BLaER1 treated with 17β-estradiol and CSF1 and Interleukin-3, amounts not matched to agents 10 nM and 100 nM (cell line): ENCODE results near the gene XYLT2.

Experiments used
- H3K27ac ChIP-seq, 11 experiments: shearing (Covaris generic); formaldehyde crosslinking; 2 replicates each; pipeline ENCODE4 v1.8.1; 2022
- H3K27me3 ChIP-seq, 11 experiments: shearing (Covaris generic); formaldehyde crosslinking; 2 replicates each; pipeline ENCODE4 v1.8.1; 2022
- H3K36me3 ChIP-seq, 11 experiments: shearing (Covaris generic); formaldehyde crosslinking; 2 replicates each; pipeline ENCODE4 v1.8.1; 2022
- H3K4me1 ChIP-seq, 10 experiments: shearing (Covaris generic); formaldehyde crosslinking; 2 replicates each; pipeline ENCODE4 v1.8.1; 2022
- H3K4me2 ChIP-seq, 11 experiments: shearing (Covaris generic); formaldehyde crosslinking; 2 replicates each; pipeline ENCODE4 v1.8.1; 2022
- H3K4me3 ChIP-seq, 10 experiments: shearing (Covaris generic); formaldehyde crosslinking; 2 replicates each; pipeline ENCODE4 v1.8.1; 2022
- H3K9ac ChIP-seq, 11 experiments: shearing (Covaris generic); formaldehyde crosslinking; 2 replicates each; pipeline ENCODE4 v1.8.1; 2022
- H3K9me3 ChIP-seq, 11 experiments: shearing (Covaris generic); formaldehyde crosslinking; replicated peaks in 1 of 11; 2 replicates each; pipeline ENCODE4 v1.8.1; 2022
- H4K20me1 ChIP-seq, 11 experiments: shearing (Covaris generic); formaldehyde crosslinking; 2 replicates each; pipeline ENCODE4 v1.8.1; 2022
- Cebpa-rat ChIP-seq, 11 experiments: shearing (Covaris generic); IDR thresholded peaks; 2 replicates each; pipeline ENCODE4 v1.8.1; 2022

Gene XYLT2

DNA sequence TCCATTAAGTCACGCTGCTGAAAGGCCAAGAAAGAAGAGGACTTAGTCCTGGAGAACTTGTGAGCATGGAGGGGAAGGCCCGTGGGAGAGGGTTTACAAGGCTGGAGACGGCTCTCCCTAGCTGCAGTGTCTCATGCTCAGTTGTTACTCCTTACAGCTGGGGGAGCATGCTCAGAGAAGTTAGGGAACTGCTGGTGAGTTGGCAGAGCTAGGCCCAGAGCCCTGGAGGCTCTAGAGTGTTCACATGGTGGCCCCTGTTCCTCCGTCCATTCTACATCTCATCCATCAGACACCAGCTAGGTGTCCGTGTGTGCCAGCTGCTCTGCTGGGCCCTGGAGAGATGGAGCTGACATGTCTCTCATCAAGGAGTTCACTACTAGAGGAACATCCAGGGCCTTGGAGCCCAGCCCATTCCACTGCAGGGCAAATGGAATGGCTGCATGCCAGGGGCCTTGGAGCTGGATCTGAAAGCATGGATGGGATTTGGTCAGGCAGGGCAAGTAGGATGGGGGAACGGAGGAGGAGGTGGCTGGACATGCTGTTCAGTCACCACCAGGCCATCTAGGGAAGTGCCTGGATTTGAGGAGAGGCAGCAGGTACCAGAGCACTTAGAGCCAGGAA lies 6.3 kb downstream of the XYLT2 start:
- Histone ChIP-seq H3K27ac (no peak overlapping the region), H3K4me3 (no peak overlapping the region), H3K9ac (no peak overlapping the region), H3K27me3 (no peaks in the 10 kb centered on the region), H3K4me2 (no peak overlapping the region), H4K20me1 (peaks cover 37 to 96% (median 75%) of the 10 kb centered on the region in 11 experiments; a peak in 20 of 22 replicates), H3K36me3 (peaks cover 36 to 65% (median 54%) of the 10 kb centered on the region in 11 experiments), H3K4me1 (peaks cover 18 to 32% (median 21%) of the 10 kb centered on the region in 10 experiments), H3K9me3 (no peaks in the 10 kb centered on the region)
- TF ChIP-seq Cebpa-rat (IDR thresholded peaks at IDR 0.05): no peak

DNA sequence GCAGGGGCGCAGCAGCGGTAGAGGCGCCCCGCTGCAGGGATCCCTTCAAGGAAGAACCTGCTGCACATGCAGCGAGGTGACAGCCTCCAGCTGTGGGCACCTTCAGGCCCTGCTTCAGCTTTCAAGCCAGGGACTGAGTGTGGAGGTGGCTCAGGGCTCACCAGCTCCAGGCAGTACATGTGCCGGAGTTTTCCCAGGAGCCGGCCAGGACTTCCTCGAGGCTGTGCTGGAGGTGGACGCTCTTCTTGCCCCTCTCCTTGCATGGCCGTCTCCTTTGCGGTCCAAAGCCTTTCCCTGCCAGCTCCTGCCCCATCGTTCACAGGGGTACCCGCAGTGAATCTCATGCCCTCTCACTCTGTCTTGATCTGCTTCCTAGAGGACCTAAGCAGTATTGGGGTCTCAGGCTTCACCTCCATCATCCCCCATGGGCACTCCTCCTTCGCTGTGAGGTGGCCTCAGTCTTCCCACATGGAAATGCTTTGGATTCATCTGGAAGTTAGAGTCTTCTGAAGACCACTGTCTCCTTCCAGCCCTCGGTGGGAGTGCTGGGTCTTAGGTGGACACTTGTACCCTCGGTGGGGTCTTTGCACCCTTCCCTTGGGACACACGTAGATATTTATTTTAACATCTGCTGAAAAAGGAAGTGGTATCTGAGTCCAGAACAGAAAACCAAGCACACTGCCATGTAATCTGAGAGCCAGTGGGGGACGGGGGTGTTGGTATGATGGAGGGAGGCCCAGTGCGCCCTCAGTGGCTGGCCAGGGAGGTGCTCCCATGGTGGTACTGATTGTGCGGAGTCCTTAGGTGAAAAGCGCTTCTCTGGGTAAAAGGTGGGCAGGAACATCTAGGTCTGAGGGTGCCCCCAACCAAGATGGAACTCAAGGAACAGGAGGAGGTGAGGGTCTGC lies 7.0 kb downstream of the XYLT2 start:
- H3K36me3 ChIP-seq: peaks cover 44 to 73% (median 62%) of the 10 kb centered on the region in 11 experiments
- H3K27ac ChIP-seq: no peak overlapping the region
- H3K9me3 ChIP-seq: no peaks in the 10 kb centered on the region
- no peak for TF ChIP-seq Cebpa-rat (IDR thresholded peaks at IDR 0.05)
- no peaks in the 10 kb centered on the region for H3K27me3 ChIP-seq
- H3K4me3 ChIP-seq: no peak overlapping the region
- peaks cover 10 to 24% (median 13%) of the 10 kb centered on the region in 10 experiments for H3K4me1 ChIP-seq
- no peak overlapping the region for H3K4me2 ChIP-seq
- H3K9ac ChIP-seq: no peak overlapping the region
- H4K20me1 ChIP-seq: peaks cover 31 to 95% (median 67%) of the 10 kb centered on the region in 11 experiments; a peak in 20 of 22 replicates

DNA sequence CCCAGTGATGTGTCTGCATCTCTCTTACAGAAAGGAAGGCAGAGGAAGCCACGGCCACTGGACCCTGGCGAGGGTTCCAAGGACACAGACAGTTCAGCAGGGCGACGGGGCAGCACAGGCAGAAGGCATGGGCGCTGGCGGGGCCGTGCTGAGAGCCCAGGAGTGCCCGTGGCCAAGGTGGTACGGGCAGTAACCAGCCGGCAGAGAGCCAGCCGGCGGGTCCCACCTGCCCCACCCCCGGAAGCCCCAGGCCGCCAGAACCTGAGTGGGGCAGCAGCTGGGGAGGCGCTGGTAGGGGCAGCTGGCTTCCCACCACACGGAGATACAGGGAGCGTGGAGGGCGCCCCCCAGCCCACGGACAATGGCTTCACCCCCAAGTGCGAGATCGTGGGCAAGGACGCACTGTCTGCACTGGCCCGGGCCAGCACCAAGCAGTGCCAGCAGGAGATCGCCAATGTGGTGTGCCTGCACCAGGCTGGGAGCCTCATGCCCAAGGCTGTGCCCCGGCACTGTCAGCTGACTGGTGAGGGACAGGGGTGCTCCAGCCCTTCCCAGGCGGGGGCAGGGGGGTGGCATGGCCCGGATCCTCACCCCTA lies 7.8 kb downstream of the XYLT2 start:
- Histone ChIP-seq H3K36me3 (peaks cover 51 to 80% (median 70%) of the 10 kb centered on the region in 11 experiments), H3K9ac (no peak overlapping the region), H3K4me2 (no peak overlapping the region), H3K27ac (no peak overlapping the region), H3K9me3 (no peaks in the 10 kb centered on the region), H3K27me3 (no peaks in the 10 kb centered on the region), H3K4me3 (no peak overlapping the region), H4K20me1 (peaks cover 24 to 95% (median 66%) of the 10 kb centered on the region in 11 experiments; a peak in 20 of 22 replicates), H3K4me1 (peaks cover 3 to 17% (median 7%) of the 10 kb centered on the region in 10 experiments)
- TF ChIP-seq Cebpa-rat (IDR thresholded peaks at IDR 0.05): no peak

DNA sequence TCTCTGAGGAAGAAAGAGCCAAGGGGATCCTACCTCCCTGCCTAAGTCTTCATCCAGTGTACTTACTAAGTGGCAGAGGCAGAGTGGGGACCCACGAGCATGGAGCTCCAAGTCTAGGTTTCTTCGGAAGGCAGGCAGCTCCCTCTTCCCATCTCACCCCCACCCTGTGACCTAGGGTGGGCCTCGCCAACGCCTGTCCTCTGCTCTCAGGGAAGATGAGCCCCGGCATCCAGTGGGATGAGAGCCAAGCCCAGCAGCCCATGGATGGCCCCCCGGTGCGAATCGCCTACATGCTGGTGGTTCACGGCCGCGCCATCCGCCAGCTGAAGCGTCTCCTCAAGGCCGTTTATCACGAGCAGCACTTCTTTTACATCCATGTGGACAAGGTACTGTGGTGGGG lies 8.3 kb downstream of the XYLT2 start:
- Histone ChIP-seq H3K9ac (no peak overlapping the region), H3K27ac (no peak overlapping the region), H3K4me2 (no peak overlapping the region), H3K9me3 (no peaks in the 10 kb centered on the region), H3K36me3 (peaks cover 56 to 80% (median 75%) of the 10 kb centered on the region in 11 experiments), H3K4me3 (no peak overlapping the region), H4K20me1 (peaks cover 19 to 95% (median 66%) of the 10 kb centered on the region in 11 experiments; a peak in 20 of 22 replicates), H3K27me3 (no peaks in the 10 kb centered on the region), H3K4me1 (peaks cover 0 to 12% (median 3%) of the 10 kb centered on the region in 10 experiments; a peak in 12 of 20 replicates)
- no peak for TF ChIP-seq Cebpa-rat (IDR thresholded peaks at IDR 0.05)

DNA sequence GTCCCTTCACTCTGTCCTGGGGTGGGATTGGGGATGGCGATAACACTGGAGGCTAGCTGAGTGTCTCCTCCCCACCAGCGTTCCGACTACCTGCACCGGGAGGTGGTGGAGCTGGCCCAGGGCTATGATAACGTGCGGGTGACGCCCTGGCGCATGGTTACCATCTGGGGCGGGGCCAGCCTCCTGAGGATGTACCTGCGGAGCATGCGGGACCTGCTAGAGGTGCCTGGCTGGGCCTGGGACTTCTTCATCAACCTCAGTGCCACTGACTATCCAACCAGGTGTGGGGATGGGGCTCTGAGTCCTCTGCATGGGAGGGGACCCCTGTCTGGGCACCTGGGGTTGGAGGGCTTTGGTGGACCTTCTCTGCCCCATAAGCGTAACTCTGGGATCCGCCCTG lies 8.8 kb downstream of the XYLT2 start:
- Histone ChIP-seq H3K36me3 (peaks cover 62 to 85% (median 80%) of the 10 kb centered on the region in 11 experiments), H3K9ac (no peak overlapping the region), H4K20me1 (peaks cover 14 to 95% (median 67%) of the 10 kb centered on the region in 11 experiments; a peak in 20 of 22 replicates)

DNA sequence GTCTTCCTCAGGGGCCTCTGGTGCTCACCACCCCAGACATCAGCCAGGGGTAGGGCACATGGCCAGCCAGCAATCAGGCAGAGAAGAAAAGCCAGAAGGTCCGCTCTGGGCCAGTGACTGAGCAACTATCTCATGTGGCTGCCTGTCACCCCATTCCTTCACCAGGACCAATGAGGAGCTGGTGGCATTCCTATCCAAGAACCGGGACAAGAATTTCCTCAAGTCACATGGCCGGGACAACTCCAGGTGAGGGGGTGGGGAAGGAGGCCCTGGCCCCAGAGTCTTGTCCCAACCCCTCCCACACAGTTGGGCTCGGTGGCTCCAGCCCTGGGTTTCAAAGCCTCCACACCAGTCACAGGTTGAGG lies 9.4 kb downstream of the XYLT2 start:
- Histone ChIP-seq H3K27ac (no peak overlapping the region), H3K36me3 (peaks cover 68 to 90% (median 86%) of the 10 kb centered on the region in 11 experiments), H3K9ac (no peak overlapping the region), H3K4me2 (no peak overlapping the region), H3K27me3 (no peaks in the 10 kb centered on the region), H3K9me3 (no peaks in the 10 kb centered on the region), H4K20me1 (peaks cover 14 to 100% (median 72%) of the 10 kb centered on the region in 11 experiments; a peak in 20 of 22 replicates), H3K4me1 (peaks cover 0 to 10% (median 0%) of the 10 kb centered on the region in 10 experiments; a peak in 8 of 20 replicates), H3K4me3 (no peak overlapping the region)
- TF ChIP-seq Cebpa-rat (IDR thresholded peaks at IDR 0.05): no peak

More for the DNA sequence above, 8.8 kb downstream of the XYLT2 start:
- Histone ChIP-seq H3K9me3 (no peaks in the 10 kb centered on the region), H3K27ac (no peak overlapping the region), H3K4me1 (peaks cover 0 to 10% (median 0%) of the 10 kb centered on the region in 10 experiments; a peak in 8 of 20 replicates), H3K27me3 (no peaks in the 10 kb centered on the region), H3K4me3 (no peak overlapping the region), H3K4me2 (no peak overlapping the region)
- no peak for TF ChIP-seq Cebpa-rat (IDR thresholded peaks at IDR 0.05)

DNA sequence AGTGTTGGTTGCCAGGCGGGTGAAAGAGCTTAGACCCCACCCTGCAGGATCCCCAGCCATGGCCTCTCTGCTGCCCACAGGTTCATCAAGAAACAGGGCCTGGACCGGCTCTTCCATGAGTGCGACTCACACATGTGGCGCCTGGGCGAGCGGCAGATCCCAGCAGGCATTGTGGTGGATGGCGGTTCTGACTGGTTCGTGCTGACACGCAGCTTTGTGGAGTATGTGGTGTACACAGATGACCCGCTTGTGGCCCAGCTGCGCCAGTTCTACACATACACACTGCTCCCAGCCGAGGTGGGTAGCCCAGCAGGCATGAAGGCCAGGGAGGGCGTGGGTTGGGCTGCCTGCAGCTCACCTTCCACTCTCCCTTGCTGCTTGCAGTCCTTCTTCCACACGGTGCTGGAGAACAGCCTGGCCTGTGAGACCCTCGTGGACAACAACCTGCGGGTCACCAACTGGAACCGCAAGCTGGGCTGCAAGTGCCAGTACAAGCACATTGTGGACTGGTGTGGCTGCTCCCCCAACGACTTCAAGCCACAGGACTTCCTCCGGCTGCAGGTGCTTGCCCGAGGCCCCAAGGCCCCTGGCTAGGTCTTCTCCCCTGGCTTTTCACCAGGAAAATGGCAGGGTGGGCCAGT lies 9.9 kb downstream of the XYLT2 start:
- Histone ChIP-seq H3K27me3 (no peaks in the 10 kb centered on the region), H4K20me1 (peaks cover 14 to 100% (median 72%) of the 10 kb centered on the region in 11 experiments; a peak in 20 of 22 replicates), H3K4me2 (no peak overlapping the region), H3K27ac (no peak overlapping the region), H3K4me1 (peaks cover 0 to 10% (median 0%) of the 10 kb centered on the region in 10 experiments; a peak in 8 of 20 replicates), H3K9ac (no peak overlapping the region), H3K4me3 (no peak overlapping the region), H3K9me3 (no peaks in the 10 kb centered on the region), H3K36me3 (peaks cover 72 to 95% (median 90%) of the 10 kb centered on the region in 11 experiments)
- no peak for TF ChIP-seq Cebpa-rat (IDR thresholded peaks at IDR 0.05)

DNA sequence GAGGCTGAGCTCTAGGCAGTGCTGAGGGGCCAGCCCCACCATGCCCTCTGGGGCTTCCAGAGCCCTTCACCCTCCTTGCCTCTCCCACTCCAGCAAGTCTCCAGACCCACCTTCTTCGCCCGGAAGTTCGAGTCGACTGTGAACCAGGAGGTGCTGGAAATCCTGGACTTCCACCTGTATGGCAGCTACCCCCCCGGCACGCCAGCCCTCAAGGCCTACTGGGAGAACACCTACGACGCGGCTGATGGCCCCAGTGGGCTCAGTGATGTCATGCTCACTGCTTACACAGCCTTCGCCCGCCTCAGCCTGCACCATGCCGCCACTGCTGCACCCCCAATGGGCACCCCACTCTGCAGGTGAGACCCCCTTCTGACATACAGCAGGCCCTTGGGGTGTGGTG lies 10.5 kb downstream of the XYLT2 start:
- H3K9ac ChIP-seq: no peak overlapping the region
- H4K20me1 ChIP-seq: peaks cover 14 to 100% (median 72%) of the 10 kb centered on the region in 11 experiments; a peak in 21 of 22 replicates
- H3K27ac ChIP-seq: no peak overlapping the region
- H3K4me2 ChIP-seq: no peak overlapping the region
- H3K27me3 ChIP-seq: no peaks in the 10 kb centered on the region
- no peaks in the 10 kb centered on the region for H3K9me3 ChIP-seq
- TF ChIP-seq Cebpa-rat (IDR thresholded peaks at IDR 0.05): no peak
- no peak overlapping the region for H3K4me3 ChIP-seq
- H3K36me3 ChIP-seq: peaks cover 77 to 99% (median 94%) of the 10 kb centered on the region in 11 experiments
- peaks cover 0 to 10% (median 0%) of the 10 kb centered on the region in 10 experiments; a peak in 8 of 20 replicates for H3K4me1 ChIP-seq
